ENCODE data around the gene FSIP1.

FSIP1 gene

GRCh38 chr15:39613271-39613670 is 169.4 kb downstream of the FSIP1 start:
- no peak for FAIRE-seq

- no peak for FAIRE-seq
Observed at GRCh38 chr15:39610665-39611064, 172.0 kb downstream of the FSIP1 start.

- FAIRE-seq, result no peak
Observed at GRCh38 chr15:39609166-39609916, 173.3 kb downstream of the FSIP1 start.

GRCh38 chr15:39608185-39609139 is 174.2 kb downstream of the FSIP1 start:
- no peak for FAIRE-seq

- no peak for FAIRE-seq
Observed at GRCh38 chr15:39605146-39605545, 177.5 kb downstream of the FSIP1 start.

DNA sequence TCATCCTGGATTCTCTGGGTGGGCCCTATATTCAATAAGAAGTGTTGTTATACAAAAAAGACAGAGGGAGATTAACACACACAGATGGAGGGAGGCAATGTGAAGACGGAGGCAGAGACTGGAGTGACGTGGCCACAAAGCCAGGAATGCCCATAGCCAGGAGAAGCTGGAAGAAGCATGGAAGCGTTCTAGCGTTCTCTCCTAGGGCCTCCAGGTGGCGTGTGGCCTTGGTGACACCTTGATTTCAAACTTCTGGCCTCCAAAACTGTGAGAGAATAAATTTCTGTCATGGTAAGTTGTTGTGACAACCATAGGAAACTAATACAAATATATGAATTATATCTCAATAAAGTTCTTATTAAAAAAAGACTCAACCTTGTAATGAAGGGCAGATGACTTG is 180.5 kb downstream of the FSIP1 start:
- FAIRE-seq, result no peak

- peak; percentile 36 for FAIRE-seq
Observed at GRCh38 chr15:39599871-39600270, 182.8 kb downstream of the FSIP1 start.

DNA sequence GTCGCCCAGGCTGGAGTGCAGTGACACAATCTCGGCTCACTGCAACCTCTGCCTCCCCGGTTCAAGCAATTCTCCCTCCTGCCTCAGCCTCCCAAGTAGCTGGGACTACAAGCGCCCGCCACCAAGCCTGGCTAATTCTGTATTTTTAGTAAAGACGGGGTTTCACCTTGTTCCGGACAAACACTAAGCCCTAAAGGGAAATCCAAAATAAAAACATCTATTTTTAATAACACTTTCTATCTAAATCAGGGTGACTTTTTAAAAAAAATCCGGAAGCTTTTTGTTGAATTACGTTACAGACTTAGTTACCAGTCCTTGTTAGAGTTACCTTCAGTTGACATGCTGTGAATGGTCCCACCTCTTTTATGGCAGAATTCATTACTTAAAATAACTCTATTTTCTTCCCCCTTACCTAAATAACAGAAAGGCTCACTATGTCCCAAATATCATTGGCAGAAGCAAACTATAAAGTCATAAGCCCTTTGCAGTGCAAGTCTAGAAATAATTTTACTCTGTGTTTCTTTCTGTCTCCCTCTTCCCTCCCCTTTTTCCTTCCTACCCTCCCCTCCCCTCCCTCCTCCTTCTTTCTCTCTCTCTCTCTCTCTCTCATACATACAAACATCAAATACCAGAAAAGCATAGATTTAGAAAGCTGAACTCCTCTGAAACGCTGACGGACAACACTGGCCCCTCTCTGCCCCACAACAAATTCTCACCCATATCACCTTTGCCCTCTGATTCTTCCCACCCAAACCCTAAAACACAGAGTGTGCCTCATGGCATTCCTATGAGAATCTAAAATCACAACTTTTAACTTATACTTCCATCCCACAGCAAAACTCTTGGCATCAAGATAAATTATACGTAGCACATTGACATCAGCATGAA is 183.4 kb downstream of the FSIP1 start:
- FAIRE-seq, result no peak

DNA sequence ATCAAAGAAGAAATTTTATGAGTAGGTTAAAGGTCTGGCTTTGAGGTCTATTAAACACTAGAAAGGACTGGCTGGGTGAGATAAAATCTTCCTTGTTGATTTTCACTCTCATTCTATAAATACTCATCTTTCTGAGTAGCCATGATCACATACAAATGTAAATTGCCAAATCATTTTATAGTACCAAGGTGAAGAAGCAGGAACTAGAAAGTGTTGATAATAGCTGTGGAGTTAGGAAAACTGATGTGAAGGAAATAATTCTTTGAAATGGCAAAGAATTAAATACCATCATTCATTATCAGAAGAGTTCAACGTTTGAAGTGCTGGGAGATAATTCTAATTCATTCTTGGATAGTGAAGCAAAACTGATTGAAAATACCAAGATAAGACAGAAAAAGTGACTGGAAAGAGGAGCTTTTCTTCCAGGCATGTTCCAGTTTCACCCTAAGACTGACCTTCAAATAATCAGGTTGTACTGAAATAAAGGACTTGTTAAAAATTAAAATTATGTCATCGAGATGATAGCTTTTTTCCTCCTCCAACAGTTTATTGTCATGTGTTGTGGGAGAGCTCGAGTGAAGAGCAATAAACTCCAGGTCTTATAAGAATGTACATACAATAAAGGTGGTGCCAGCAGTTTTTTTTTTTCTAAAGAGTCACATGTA is 184.3 kb downstream of the FSIP1 start:
- FAIRE-seq, result no peak

- FAIRE-seq, result no peak
Observed at GRCh38 chr15:39597751-39598185, 184.9 kb downstream of the FSIP1 start.

DNA sequence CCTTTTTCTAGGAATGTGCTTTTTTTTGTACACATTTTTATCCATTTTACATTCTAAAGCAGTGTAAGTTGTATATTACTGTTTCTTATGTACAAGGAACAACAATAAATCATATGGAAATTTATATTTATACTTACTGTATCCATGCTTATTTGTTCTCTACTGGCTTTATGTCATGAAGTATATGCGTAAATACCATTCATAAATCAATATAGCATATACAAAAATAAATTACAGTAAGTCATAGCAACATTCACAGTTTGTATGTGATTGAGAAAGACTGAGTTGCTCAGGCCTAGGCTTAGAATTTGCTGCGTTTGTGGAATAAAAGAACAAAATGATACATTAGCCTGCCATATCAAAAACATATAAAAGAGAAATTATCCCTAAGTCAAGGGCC is 185.3 kb downstream of the FSIP1 start:
- no peak for FAIRE-seq

DNA sequence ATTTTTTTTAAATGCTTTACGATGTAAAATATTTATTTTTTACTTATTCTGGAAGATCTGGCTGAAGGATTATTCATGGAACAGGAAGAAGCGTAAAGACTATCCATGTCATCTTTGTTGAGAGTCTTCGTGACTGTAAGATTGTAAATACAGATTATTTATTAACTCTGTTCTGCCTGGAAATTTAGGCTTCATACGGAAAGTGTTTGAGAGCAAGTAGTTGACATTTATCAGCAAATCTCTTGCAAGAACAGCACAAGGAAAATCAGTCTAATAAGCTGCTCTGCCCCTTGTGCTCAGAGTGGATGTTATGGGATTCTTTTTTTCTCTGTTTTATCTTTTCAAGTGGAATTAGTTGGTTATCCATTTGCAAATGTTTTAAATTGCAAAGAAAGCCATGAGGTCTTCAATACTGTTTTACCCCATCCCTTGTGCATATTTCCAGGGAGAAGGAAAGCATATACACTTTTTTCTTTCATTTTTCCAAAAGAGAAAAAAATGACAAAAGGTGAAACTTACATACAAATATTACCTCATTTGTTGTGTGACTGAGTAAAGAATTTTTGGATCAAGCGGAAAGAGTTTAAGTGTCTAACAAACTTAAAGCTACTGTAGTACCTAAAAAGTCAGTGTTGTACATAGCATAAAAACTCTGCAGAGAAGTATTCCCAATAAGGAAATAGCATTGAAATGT is 186.1 kb downstream of the FSIP1 start:
- FAIRE-seq, result no peak

GRCh38 chr15:39595338-39596221 is 187.1 kb downstream of the FSIP1 start:
- no peak for FAIRE-seq

GRCh38 chr15:39594446-39595337 is 187.9 kb downstream of the FSIP1 start:
- peak; percentile 5 for FAIRE-seq

DNA sequence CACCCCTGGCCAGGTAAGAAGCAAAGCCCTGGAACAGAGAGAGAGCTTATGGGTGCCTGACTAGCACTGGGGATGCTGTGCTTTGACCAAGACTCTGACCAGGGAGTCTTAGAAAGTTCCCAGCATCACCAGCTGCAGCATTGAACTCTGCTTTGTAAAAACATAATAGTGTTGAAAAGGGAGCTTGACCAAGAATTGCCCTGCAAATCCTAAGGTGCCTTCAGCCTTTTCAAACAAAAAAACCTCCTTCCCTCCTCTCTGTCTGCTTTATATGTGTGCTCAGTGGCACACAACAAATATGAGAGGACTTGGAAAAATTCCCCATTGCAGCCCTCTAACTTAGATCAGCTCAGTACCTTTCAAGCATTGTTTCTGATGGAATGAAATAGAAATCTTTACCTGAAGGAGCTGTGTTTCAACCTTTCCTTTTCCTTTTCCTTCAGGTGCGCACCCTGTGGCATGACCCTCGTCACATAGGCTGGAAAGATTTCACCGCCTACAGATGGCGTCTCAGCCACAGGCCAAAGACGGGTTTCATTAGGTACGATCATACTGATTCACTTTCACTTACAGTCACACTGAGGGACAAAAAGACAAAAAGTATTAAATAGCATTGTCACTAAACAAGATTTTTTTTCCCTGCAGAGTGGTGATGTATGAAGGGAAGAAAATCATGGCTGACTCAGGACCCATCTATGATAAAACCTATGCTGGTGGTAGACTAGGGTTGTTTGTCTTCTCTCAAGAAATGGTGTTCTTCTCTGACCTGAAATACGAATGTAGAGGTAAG is 188.8 kb downstream of the FSIP1 start:
- no peak for FAIRE-seq

DNA sequence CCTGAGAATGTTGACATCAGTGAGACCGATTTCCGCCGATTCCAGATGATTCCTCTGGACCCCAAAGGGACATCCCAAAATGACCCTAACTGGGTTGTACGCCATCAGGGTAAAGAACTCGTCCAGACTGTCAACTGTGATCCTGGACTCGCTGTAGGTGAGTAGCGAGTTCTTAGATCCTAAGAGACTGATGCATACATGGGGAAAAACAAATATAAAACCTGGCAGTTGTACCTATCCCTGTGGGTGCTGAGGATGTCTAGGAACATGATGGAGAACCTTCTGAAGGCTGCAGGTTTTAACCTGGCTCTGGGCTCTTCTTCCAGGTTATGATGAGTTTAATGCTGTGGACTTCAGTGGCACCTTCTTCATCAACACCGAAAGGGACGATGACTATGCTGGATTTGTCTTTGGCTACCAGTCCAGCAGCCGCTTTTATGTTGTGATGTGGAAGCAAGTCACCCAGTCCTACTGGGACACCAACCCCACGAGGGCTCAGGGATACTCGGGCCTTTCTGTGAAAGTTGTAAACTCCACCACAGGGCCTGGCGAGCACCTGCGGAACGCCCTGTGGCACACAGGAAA is 189.5 kb downstream of the FSIP1 start:
- FAIRE-seq, result no peak

- no peak for FAIRE-seq
Observed at GRCh38 chr15:39592500-39592899, 190.1 kb downstream of the FSIP1 start.

- FAIRE-seq, result no peak
Observed at GRCh38 chr15:39591896-39592315, 190.7 kb downstream of the FSIP1 start.
